ENCODE measurements around the gene GANC.

The GANC gene

GRCh38 chr15:42273900-42274701, 1.1 kb downstream of the GANC start:
- no peak for TF ChIP-seq CTCF (IDR thresholded peaks at IDR 0.05; ENCODE audit: extremely low read depth, missing control alignments)
- DNase-seq (ENCODE audit: low spot score), result peak; percentile 33

- DNase-seq (ENCODE audit: low spot score), result no peak
- TF ChIP-seq CTCF (IDR thresholded peaks at IDR 0.05; ENCODE audit: extremely low read depth, missing control alignments), result no peak
Observed at GRCh38 chr15:42274702-42274989, 1.6 kb downstream of the GANC start.

- no peak for TF ChIP-seq CTCF (IDR thresholded peaks at IDR 0.05; ENCODE audit: extremely low read depth, missing control alignments)
- no peak for DNase-seq (ENCODE audit: low spot score)
Observed at GRCh38 chr15:42275780-42276391, 2.9 kb downstream of the GANC start.

GRCh38 chr15:42276762-42277161, 3.8 kb downstream of the GANC start:
- TF ChIP-seq CTCF (IDR thresholded peaks at IDR 0.05; ENCODE audit: extremely low read depth, missing control alignments), result no peak
- no peak for DNase-seq (ENCODE audit: low spot score)

- TF ChIP-seq CTCF (IDR thresholded peaks at IDR 0.05; ENCODE audit: extremely low read depth, missing control alignments), result no peak
- DNase-seq (ENCODE audit: low spot score), result no peak
Observed at GRCh38 chr15:42279234-42279723, 6.3 kb downstream of the GANC start.

GRCh38 chr15:42282344-42282743, 9.3 kb downstream of the GANC start:
- no peak for DNase-seq (ENCODE audit: low spot score)
- no peak for TF ChIP-seq CTCF (IDR thresholded peaks at IDR 0.05; ENCODE audit: extremely low read depth, missing control alignments)

- TF ChIP-seq CTCF (IDR thresholded peaks at IDR 0.05; ENCODE audit: extremely low read depth, missing control alignments), result no peak
- no peak for DNase-seq (ENCODE audit: low spot score)
Observed at GRCh38 chr15:42282926-42283325, 9.9 kb downstream of the GANC start.
